ENCODE results near the gene C16orf78. TPM values are rescaled to one million over a fixed set of nuclear protein-coding genes. Genes with fewer than 3 reads are reported as not detected.

Gene C16orf78
- total RNA-seq, 4 donors from 2014 or later, result not detected

- Histone ChIP-seq H3K4me3 (no peak overlapping the region), H3K4me1 (no peaks in the 10 kb centered on the region), H3K36me3 (no peaks in the 10 kb centered on the region), H3K27me3 (no peaks in the 10 kb centered on the region), H3K27ac (no peak overlapping the region), H3K9me3 (no peaks in the 10 kb centered on the region)
- DNase-seq, result no peak
- TF ChIP-seq POLR2A (IDR thresholded peaks at IDR 0.05) (no peak), POLR2AphosphoS5 (IDR thresholded peaks at IDR 0.05) (no peak), EP300 (IDR thresholded peaks at IDR 0.05; ENCODE audit: low read depth) (no peak), CTCF (IDR thresholded peaks at IDR 0.05) (no peak)
- WGBS, 2 donors (ENCODE audit: low coverage in 1 of 2), result 56% methylated on average over 2 of the region's 2 CpGs; no CpG with 5 or more reads in 1 of the 2 donors
- intact Hi-C loops (cut with DNase I; ENCODE audit: low total_unique reads) (no loop called here), in situ Hi-C loops (cut with MboI; ENCODE audit: low pct_ligation_motif_present in 1 of 4, low pct_unique_long_range_greater_than_20kb in 1 of 4, low sequenced_read_pairs in 3 of 4) (no loop called here)
Observed at GRCh38 chr16:49332589-49333258, 40.9 kb upstream of the C16orf78 start.

- no peaks in the 10 kb centered on the region for H3K9me3 ChIP-seq
- no peak overlapping the region for H3K27ac ChIP-seq
- 72% methylated on average over 7 of the region's 7 CpGs; no CpG with 5 or more reads in 1 of the 2 donors for WGBS, 2 donors (ENCODE audit: low coverage in 1 of 2)
- no peaks in the 10 kb centered on the region for H3K36me3 ChIP-seq
- H3K27me3 ChIP-seq, result no peaks in the 10 kb centered on the region
- in situ Hi-C loops (cut with MboI; ENCODE audit: low pct_ligation_motif_present in 1 of 4, low pct_unique_long_range_greater_than_20kb in 1 of 4, low sequenced_read_pairs in 3 of 4) (no loop called here), intact Hi-C loops (cut with DNase I; ENCODE audit: low total_unique reads) (no loop called here)
- no peaks in the 10 kb centered on the region for H3K4me1 ChIP-seq
- H3K4me3 ChIP-seq, result no peak overlapping the region
- TF ChIP-seq EP300 (IDR thresholded peaks at IDR 0.05; ENCODE audit: low read depth), result no peak
- no peak for TF ChIP-seq POLR2AphosphoS5 (IDR thresholded peaks at IDR 0.05)
- TF ChIP-seq POLR2A (IDR thresholded peaks at IDR 0.05), result no peak
- no peak for TF ChIP-seq CTCF (IDR thresholded peaks at IDR 0.05)
- DNase-seq, result no peak
Observed at GRCh38 chr16:49333259-49333597, 40.4 kb upstream of the C16orf78 start.

GRCh38 chr16:49335828-49336227, 37.8 kb upstream of the C16orf78 start:
- no peaks in the 10 kb centered on the region for H3K9me3 ChIP-seq
- TF ChIP-seq CTCF (IDR thresholded peaks at IDR 0.05) (no peak), POLR2AphosphoS5 (IDR thresholded peaks at IDR 0.05) (no peak), EP300 (IDR thresholded peaks at IDR 0.05; ENCODE audit: low read depth) (no peak), POLR2A (IDR thresholded peaks at IDR 0.05) (no peak)
- no peaks in the 10 kb centered on the region for H3K36me3 ChIP-seq
- intact Hi-C loops (cut with DNase I; ENCODE audit: low total_unique reads) (no loop called here), in situ Hi-C loops (cut with MboI; ENCODE audit: low pct_ligation_motif_present in 1 of 4, low pct_unique_long_range_greater_than_20kb in 1 of 4, low sequenced_read_pairs in 3 of 4) (no loop called here)
- H3K27me3 ChIP-seq, result peaks cover 4% of the 10 kb centered on the region
- DNase-seq, result no peak
- no peaks in the 10 kb centered on the region for H3K4me1 ChIP-seq
- H3K27ac ChIP-seq, result no peak overlapping the region
- no peak overlapping the region for H3K4me3 ChIP-seq
- WGBS, 2 donors (ENCODE audit: low coverage in 1 of 2), result 66 to 80% methylated on average over 3 to 8 of the region's 8 CpGs

- in situ Hi-C loops (cut with MboI; ENCODE audit: low pct_ligation_motif_present in 1 of 4, low pct_unique_long_range_greater_than_20kb in 1 of 4, low sequenced_read_pairs in 3 of 4), result no loop called here
- TF ChIP-seq POLR2A (IDR thresholded peaks at IDR 0.05), result no peak
- TF ChIP-seq EP300 (IDR thresholded peaks at IDR 0.05; ENCODE audit: low read depth), result no peak
- TF ChIP-seq CTCF (IDR thresholded peaks at IDR 0.05), result no peak
- no peak for TF ChIP-seq POLR2AphosphoS5 (IDR thresholded peaks at IDR 0.05)
- intact Hi-C loops (cut with DNase I; ENCODE audit: low total_unique reads), result no loop called here
- Histone ChIP-seq H3K27me3 (peaks cover 4% of the 10 kb centered on the region), H3K27ac (no peak overlapping the region), H3K36me3 (no peaks in the 10 kb centered on the region), H3K4me1 (no peaks in the 10 kb centered on the region), H3K9me3 (no peaks in the 10 kb centered on the region), H3K4me3 (no peak overlapping the region)
- DNase-seq, result no peak
- WGBS, 2 donors (ENCODE audit: low coverage in 1 of 2), result 50 to 72% methylated on average over 2 to 3 of the region's 3 CpGs
Observed at GRCh38 chr16:49336581-49336980, 37.0 kb upstream of the C16orf78 start.
